Activated T-cell treated with anti-CD3 and anti-CD28 coated beads, Interleukin-2, amount 50 U/mL, for 1 hour (primary cell): ENCODE results near the gene POLR3B.
"Not testable (repeated sequence)": the region's sequence is repeated elsewhere in the genome, so short reads cannot be mapped to it uniquely, and the experiment has no call there.

Source experiments
- DNase-seq: peaks from one replicate; pipeline ENCODE4 v3.0.0-alpha.2; 2020

POLR3B gene

DNA sequence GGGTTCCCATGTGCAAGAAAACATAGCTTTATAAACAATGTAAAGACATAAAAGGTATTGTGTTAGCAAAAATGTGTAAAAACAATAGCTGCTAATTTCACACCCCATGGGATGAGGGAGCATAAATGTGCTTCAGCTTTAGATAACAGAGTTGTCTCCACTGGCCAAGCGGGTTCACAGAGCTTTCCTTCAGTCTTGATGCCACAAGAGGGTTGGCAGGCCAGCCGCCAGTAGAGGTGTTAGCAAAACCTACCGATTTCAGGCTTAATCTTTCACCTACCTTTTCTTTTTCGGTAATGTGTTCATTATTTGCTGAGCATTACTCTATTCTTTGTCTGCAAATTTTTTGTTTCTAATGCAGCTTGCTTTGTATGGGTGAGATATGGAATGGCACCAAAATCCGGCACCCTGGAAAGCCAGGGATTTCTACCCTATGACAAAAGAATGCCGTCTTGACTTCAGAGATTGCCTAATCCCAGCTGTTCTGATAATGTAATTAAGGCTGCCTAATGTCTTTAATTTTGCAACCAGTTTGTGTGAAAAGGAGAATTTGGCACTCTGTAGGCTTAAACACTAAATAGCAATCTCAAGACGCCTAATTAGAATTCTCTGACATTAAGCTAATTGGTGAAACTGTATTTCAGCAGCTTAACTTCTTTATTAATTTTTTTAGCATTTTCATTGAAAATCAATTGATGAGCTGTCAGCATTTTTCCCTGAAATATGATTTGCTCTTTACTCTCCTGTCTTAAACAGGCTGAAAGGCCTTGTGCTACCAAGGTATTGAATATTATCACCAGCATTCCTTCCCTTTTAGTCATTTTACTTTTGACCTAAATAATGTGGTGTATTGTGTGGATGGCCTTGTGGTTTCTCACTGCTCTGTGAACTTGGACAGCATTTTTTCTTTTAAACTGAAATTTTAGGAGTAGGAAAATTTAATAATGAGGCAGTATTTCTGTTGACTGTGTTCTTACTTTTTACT is 60.7 kb downstream of the POLR3B start:
- no peak for DNase-seq

DNA sequence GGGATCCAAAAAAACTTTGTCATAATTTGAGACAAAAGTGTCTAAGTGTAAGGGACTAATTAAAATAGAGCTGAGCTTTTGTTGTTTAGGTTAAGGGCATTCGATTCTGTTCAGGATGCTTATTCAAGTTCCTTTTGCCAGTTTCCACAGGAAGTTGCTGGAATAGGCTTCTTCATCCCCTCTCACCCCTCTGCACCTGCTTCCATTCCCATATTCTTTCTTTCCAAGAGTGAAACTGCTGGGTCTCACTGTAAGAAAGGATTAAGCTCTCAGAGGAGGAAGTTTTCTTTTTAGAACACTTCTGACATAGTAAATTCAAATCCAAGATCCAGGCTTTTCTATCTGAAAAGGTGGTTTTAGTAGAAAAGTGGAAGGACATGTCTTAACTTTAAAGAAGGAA is 61.4 kb downstream of the POLR3B start:
- DNase-seq: no peak

DNA sequence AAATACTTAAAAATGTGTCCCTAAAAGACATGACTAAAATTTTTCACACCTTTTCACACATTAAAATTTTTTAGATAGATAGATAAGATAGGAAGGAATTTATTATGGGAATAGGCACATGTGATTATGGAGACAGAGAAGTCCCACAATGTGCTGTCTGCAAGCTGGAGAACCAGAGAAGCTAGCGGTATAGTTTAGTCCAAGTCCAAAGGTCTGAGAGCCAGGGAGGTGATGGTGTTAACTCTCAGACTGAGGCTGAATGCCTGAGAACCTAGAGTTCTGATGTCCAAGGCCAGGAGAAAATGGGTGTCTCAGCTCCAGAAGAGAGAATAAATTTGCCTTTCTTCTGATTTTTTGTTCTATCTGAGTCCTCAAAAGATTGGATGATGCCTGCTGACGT is 65.7 kb downstream of the POLR3B start:
- DNase-seq: no peak

DNA sequence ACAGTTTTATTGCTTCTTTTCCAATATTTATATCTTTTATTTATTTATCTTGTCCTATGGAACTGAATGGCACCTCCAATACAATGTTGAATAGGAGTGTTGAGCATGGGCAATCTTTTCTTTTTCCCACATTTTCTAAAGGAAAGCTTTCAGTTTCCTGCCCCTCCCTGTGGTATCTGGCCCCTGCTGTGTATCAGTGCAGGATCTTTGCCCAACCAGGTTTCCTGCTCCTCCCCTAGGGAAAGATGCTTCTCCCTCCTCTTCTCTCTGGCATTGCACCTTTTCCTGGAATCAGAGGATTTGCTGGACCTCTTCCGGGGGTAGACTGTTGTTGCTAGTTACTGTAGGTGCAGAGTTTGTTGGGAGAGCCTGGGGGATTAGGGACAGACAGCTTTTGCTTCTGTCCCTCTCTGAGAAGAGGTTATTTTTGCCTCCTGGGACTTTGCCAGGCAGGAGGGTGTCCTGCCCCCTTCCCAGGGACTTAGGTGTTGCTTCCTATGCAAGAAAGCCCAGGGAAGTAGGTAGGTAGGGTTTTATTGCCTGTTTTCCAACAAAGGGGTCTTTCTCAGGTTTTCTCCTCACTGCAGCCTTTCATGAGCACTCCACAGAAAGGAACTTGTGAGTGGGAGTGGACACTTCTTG is 67.6 kb downstream of the POLR3B start:
- DNase-seq: no peak

DNA sequence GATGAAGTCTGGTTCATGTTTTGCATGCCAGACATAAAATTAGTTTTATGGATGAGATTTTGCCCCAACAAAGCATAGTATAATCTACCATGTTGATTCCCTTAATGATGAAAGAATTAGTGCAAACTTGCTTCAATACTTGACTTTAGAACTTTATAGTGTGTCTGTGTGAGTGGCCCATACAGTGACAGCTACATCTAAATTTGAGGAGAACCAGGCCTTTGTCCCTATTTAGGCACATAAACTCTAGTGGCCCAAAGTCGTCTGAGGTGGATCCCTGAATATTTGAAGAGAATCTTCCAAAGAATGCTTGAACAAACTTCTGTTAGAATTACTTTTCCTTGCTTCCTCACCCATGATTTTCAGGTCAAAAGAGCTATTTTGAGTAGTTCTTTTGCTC is 70.4 kb downstream of the POLR3B start:
- DNase-seq: no peak

DNA sequence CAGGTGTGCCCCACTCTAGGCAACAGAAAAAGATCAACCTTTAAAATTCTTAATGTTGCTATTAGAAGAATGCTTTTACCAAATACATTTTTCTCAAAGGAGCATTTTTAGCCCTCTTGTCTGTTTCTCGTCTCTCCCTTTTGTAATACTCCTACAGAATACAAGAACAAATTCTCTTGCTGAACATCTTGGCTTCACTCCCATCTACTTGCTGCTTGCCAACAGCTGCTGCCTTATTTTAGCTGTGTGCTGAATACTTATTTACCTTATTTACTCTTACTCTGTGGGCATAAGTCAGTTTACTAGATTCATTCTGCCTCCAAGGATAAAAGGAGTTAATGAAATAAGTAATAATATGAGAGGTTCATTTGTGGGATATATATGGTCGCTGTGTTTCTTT is 70.8 kb downstream of the POLR3B start:
- no peak for DNase-seq

DNA sequence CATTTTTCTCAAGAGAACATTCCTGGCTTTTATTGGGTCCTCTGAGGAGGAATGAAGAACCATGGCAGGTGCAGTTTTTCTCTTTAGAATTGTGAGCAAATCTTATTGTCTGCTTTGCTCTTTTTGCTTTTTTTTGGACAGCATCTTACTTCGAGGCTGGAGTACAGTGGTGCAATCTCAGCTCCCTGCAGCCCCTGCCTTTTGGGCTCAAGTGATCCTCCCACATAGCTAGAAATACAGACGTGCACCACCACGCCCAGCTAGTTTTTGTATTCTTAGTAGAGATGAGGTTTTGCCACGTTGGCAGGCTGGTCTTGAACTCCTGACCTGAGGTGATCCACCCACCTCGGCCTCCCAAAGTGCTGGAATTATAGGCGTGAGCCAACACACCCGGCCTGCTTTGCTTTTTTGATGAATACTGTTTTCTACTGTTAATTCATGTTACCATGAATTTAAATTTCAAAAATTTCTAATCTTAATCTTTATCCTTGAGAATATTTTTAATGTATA is 71.5 kb downstream of the POLR3B start:
- no peak for DNase-seq

DNA sequence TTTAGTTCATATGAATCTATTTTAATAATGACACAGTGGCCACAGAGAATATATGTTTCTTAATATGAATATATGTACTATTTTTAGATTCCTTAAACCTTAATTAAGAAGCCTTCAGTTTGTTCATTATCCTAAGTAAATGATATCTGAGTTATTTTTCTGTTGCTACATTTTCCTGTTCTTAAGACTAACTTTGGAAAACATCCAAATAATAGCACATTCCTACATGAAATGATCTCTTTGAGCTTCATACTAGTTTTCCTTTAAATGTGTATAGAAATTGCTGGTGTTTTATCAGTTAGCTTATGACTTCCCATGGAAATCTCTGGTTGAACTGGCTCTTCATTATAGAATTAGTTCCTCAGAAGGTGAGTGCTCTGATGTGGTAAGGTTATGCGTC is 72.1 kb downstream of the POLR3B start:
- no peak for DNase-seq

DNA sequence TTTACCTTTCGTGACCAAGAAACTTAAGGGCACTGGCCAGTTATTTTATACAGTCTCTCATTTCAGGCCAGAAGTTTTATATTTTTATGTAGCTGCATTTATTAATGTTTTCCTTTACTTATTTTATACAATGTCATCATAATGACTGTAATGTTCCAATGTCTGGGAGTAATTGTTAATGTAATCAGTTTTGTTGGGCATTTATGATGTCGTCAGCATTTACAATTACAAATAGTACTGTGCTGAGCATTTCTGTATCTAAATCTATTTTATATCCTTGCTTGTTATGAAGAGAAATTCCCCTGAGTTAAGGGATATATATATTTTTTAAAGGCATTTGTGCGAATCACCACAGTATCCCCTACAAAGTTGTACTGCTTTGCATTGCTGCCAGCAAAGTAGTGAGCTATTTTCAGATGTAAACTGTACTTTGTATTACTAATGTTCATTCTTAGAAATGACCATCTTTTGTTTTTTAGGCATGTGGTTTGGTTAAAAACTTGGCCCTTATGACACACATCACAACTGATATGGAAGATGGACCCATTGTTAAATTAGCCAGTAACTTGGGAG is 74.4 kb downstream of the POLR3B start:
- DNase-seq: no peak

DNA sequence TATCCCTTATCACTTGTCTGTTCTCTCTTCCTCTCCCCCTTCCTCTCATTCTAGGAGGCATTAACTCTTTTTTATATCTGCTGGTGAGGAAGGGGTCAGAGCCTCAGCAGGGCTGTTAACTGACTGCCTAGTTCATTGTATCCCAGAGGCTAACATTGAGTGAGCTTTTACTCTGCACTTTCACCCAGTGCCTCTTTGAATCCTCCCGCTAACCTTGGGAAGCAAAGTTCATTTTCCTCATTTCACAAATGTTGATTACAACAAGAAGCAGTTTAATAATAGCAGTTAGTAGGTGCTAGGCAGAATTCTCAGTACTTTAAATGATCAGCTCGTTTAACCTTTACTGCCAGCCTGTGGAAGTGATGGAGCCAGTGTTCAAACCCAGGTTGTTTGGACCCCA is 75.5 kb downstream of the POLR3B start:
- DNase-seq: no peak

DNA sequence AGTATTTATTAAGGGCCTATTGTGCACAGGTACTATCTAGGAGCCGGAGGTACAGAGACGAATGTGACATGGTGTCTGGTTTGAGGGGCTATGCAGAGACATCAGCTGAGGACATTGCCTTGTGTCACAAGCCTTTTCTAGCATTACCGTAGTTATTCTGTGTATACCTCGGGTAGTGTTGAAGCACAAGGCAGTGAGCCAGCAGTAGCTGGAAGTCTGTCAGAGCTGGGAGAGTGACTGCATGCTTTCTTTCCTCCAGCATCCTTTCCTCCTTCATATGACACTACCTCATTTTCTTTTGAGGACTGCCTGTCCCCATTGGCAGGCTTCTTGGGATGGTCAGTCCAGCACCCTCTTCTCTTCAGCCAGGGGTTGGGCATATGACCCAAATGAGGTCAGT is 77.0 kb downstream of the POLR3B start:
- DNase-seq: no peak

DNA sequence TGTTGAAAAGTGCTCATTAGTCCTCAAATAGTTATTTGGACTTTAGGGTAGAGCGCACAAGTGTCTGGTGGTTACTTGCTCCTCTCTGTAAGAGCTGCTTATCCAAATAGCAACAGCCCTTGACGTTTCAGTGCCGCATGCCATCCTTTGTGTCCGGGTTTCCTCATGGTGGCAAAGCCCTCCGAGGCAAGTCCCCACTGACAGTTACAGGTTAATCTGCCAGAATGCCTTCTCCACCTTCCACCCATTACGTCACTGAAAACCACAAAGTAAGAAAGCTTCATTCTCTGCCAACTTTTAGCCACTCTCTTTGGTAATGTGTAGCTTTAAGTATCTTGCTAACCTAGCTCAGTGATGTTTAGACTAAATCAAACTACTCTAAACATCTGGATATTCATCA is 78.6 kb downstream of the POLR3B start:
- DNase-seq: no peak

DNA sequence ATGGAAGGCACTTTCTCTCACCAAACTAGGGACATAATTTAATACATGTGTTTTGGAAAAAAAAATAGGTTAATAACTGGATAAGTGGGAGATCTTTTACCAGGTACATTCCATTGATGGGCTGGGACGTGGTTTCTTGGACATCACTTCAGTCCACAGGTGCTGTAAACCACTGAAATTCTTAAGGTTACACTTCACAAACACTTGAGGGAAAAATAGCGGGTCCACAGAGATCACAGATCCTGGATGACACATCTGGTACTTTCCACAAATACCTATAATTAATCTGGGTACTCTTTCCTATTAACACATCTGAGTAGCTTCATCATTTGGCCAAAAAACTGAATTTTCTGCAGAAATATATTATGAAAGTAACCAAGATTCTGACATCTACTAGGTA is 85.0 kb downstream of the POLR3B start:
- DNase-seq: no peak

DNA sequence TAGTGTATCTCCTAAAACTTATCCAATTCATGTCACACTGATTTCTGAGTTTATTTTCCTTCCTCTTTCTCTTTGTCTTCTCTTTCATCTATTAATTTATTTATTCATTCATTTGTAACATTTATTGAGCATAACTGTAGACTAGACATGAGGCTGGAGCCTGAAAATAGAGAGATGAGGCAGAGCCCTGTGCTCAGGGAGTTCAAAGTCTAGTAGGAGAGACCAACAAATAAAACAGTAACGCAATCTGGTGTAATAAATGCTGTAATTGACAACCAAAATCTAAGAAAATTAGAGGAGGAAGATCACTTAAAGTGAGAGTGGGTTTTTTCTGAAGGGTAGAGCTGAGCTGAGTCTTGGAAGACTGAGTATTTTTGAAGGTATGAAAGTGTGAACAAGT is 87.5 kb downstream of the POLR3B start:
- DNase-seq: no peak

DNA sequence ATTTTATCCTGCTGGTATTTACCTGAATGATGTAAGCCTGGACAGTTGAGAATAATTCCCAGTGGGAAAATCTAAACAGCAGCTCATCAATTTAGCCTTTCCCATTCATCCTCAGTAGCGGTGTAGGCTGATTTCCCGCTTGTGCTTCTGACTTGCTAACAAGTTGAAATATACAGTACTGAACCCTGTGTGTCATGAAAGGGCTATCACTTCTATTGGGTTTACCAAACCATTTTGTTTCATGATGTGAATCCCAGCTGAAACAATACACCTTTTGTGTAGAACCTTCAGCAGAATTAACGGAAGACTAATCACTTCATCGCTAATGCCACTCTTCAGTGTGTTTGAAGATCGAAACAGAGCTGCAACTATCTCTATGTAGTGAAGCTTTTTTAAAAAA is 88.4 kb downstream of the POLR3B start:
- no peak for DNase-seq

DNA sequence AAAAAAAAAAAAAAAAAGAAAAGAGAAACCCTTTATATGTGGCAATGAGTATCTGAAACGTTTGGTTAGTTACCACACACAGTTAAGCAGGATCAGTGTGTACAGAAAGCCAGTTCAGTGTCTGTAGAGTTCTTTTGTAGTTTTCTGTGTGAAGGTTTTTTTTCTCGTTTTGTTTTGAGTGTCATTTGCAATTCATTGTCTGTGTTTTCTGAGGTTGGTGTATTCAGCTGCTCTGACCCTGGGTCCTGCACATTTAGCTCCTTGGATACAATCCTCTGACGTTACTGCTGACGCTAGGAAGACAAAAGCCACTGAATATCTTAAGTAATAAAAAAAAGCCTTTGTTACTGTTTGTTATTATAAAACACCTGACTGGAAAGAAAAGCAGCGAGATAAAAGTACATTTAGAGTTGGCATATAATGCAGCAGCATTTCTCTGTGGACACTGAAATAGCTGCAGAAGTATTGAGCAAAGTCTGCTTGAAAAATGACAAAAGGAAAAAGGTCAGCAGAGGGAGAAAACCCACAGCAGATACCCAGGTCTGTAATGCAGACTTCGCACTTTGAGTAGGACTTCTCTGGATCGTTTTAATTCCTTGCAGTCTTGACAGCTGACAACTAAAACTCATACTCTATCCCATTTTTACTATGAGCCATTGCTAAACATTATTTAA is 89.0 kb downstream of the POLR3B start:
- DNase-seq: no peak

DNA sequence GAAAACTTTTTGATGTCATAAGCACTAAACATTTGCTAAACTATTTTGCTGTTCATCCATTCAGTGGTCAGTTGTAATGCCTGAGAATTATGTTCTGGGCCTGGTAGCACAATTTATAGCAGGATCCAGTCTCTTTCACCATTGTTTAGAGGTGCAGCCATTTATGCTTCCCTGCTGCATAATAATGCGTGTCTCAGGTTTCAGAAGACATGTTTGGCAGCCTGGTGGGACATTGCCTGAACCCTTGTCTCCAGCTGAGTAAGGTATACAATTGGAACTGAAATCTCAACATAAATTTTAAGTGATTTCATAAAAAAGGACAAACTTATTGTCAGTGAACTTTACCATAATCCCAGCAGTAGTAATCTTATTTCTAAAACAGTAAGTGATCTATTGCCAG is 94.8 kb downstream of the POLR3B start:
- DNase-seq: no peak

DNA sequence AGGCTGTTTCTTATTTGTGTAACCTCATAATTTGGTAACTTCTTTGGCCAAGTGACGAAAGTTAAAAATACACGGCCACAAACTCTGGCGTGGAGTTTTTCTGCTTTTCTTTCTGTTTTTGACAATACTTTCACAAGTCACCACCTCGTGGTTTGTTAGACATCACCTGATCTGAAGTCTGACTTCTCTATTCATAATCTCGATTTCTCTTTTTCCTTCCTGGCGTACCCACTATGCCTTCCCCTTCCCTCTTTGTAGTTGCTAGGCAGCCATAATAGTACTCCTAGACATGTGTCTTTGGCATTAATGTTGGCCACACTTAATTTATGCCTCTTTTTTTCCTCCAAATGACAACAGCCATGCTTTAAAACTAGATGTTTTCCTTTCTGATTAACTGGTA is 97.6 kb downstream of the POLR3B start:
- DNase-seq: no peak

DNA sequence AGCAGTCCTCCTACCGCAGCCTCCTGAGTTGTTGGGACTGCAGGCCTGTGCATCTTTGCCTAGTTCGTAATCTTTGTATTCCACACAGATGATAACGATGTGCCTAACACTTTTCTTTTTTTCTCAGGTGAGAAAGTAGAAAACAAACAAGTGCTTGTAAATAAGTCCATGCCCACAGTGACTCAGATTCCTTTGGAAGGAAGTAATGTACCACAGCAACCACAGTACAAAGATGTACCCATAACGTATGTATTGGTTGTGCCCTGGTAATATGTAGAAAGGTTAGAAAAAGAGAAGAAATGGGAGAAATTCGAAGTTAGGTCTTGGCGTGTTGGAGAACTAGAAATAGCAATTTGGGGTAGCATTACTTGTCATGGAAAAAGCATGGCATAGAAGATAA is 101.6 kb downstream of the POLR3B start:
- no peak for DNase-seq

DNA sequence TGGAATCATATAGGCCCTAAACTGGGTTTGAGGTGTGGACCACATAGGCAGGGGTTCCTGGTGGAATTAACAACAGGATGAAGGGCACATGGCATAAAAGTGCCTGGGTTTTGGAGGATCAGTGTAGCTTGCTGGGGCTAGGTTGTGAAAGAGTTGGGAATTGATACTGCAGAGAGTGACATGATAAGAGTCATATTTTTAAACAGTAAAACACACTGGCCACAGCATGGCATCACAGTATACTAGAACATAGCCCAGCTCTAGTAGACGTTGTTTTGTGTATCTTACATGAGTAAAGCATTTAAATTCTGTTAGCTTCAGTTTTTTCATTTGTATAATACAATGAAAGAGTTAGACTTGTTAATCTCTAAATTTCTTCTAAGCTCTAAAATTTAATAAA is 102.0 kb downstream of the POLR3B start:
- DNase-seq: no peak

DNA sequence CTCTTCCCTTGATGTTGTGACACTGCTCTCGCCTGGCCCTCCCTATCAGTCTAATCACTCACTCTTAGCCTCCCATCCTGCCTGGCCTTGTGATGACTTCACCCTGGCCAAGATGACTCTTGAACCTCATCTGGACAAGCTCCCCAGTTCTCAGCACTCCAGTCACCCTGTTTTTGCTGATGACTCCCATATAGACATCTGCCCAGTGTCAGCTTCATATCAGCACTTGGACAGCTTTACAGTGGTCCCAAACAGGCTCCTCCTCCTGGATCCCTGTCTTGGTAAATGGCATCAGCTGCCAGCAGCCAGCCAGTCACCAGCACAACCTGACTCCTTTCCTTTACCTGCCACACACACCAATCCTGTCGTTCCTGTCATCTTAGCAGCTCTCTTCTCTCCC is 104.2 kb downstream of the POLR3B start:
- DNase-seq: no peak

DNA sequence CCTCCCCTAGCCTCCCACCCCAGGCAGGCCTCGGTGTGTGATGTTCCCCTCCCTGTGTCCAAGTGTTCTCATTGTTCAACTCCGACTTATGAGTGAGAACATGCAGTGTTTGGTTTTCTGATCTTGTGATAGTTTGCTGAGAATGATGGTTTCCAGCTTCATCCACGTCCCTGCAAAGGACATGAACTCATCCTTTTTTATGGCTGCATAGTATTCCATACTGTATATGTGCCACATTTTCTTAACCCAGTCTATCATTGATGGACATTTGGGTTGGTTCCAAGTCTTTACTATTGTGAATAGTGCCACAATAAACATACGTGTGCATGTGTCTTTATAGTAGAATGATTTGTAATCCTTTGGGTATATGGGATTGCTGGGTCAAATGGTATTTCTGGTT is 108.1 kb downstream of the POLR3B start:
- not testable (repeated sequence) for DNase-seq

DNA sequence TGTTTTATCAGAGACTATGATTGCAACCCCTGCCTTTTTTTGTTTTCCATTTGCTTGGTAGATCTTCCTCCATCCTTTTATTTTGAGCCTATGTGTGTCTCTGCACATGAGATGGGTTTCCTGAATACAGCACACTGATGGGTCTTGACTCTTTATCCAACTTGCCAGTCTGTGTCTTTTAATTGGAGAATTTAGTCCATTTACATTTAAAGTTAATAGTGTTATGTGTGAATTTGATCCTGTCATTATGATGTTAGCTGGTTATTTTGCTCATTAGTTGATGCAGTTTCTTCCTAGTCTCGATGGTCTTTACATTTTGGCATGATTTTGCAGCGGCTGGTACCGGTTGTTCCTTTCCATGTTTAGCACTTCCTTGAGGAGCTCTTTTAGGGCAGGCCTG is 118.1 kb downstream of the POLR3B start:
- DNase-seq: not testable (repeated sequence)
